ENCODE results near the gene TIMP2. TPM values are rescaled to one million over a fixed set of nuclear protein-coding genes. Genes with fewer than 3 reads are reported as not detected.
A peak's percentile ranks its signal among the peaks of the same experiment; 100 is the strongest.

TIMP2 gene
- total RNA-seq, 4 donors from 2014 or later: 32.2 to 70.7 (median 54.6) TPM

- no peak for DNase-seq
- 78 to 94% methylated on average over 2 to 5 of the region's 5 CpGs for WGBS, 2 donors (ENCODE audit: low coverage in 1 of 2)
- in situ Hi-C loops (cut with MboI; ENCODE audit: low pct_ligation_motif_present in 1 of 4, low pct_unique_long_range_greater_than_20kb in 1 of 4, low sequenced_read_pairs in 3 of 4): no loop called here
- Histone ChIP-seq H3K36me3 (no peaks in the 10 kb centered on the region), H3K4me3 (no peak overlapping the region), H3K27me3 (no peaks in the 10 kb centered on the region), H3K4me1 (peaks cover 0 to 7% (median 0%) of the 10 kb centered on the region in 4 donors), H3K27ac (no peak overlapping the region), H3K9me3 (no peaks in the 10 kb centered on the region)
- TF ChIP-seq, protein P1, sequence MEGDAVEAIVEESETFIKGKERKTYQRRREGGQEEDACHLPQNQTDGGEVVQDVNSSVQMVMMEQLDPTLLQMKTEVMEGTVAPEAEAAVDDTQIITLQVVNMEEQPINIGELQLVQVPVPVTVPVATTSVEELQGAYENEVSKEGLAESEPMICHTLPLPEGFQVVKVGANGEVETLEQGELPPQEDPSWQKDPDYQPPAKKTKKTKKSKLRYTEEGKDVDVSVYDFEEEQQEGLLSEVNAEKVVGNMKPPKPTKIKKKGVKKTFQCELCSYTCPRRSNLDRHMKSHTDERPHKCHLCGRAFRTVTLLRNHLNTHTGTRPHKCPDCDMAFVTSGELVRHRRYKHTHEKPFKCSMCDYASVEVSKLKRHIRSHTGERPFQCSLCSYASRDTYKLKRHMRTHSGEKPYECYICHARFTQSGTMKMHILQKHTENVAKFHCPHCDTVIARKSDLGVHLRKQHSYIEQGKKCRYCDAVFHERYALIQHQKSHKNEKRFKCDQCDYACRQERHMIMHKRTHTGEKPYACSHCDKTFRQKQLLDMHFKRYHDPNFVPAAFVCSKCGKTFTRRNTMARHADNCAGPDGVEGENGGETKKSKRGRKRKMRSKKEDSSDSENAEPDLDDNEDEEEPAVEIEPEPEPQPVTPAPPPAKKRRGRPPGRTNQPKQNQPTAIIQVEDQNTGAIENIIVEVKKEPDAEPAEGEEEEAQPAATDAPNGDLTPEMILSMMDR (IDR thresholded peaks at IDR 0.05): no peak
- TF ChIP-seq POLR2AphosphoS5 (IDR thresholded peaks at IDR 0.05) (no peak), EP300 (IDR thresholded peaks at IDR 0.05; ENCODE audit: low read depth) (no peak), POLR2A (IDR thresholded peaks at IDR 0.05) (no peak)
- intact Hi-C loops (cut with DNase I; ENCODE audit: low total_unique reads): no loop called here
These were observed 76.2 kb downstream of the TIMP2 start for GRCh38 chr17:78849026-78849425.

DNA sequence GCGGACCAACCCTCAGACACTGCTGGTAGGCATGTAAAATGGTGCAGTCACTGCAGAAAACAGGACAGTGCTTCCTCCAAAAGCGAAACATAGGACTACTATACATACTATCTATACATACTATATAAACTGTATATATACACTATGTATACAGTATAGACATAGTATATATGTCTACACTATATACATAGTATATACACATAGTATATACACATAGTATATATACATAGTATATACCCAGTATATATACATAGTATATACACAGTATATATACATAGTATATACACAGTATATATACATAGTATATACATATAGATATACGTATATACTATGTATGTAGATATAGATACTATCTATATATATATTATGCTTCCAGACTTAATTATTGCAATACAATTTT, 78.1 kb downstream of the TIMP2 start:
- 83 to 91% methylated on average over 3 of the region's 3 CpGs for WGBS, 2 donors (ENCODE audit: low coverage in 1 of 2)
- Histone ChIP-seq H3K36me3 (no peaks in the 10 kb centered on the region), H3K9me3 (no peaks in the 10 kb centered on the region), H3K27ac (no peak overlapping the region), H3K4me3 (no peak overlapping the region), H3K27me3 (no peaks in the 10 kb centered on the region), H3K4me1 (peaks cover 0 to 3% (median under 1%) of the 10 kb centered on the region in 4 donors)
- TF ChIP-seq POLR2A (IDR thresholded peaks at IDR 0.05) (no peak), EP300 (IDR thresholded peaks at IDR 0.05; ENCODE audit: low read depth) (no peak)
- in situ Hi-C loops (cut with MboI; ENCODE audit: low pct_ligation_motif_present in 1 of 4, low pct_unique_long_range_greater_than_20kb in 1 of 4, low sequenced_read_pairs in 3 of 4): no loop called here
- no peak for DNase-seq
- intact Hi-C loops (cut with DNase I; ENCODE audit: low total_unique reads): no loop called here

DNA sequence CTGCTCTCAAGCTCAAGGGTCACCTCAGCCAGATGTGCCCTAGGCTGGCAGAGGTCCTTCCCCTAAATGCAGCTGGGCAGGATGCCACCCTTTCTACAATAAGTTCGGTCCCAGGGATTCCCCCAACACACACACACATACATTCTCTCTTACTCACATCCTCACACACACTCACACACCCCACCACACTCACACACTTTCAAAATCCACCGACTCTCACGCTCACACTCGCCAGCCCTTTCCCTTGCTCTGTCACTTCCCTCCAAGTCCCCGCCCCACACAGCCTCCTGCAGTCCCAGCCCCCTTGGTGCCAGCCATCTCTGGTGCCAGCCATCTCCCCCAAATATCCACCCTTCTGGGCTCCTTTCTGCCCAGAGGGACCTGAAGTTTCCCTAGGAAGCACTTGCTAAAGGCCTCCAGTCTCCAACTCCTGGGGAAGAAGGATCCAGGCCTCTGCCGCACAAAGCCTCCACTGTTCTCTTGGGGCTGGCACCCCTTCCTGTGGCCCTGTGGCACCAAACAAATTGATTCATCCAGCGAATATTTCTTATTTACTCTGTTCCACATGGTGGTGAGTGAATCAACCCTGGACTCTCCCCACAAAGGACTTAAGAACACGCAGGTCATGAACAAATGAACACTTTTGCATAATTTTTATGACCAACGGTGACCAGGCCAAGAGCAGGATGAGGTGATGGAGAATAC, 80.7 kb downstream of the TIMP2 start:
- Histone ChIP-seq H3K36me3 (no peaks in the 10 kb centered on the region), H3K4me3 (no peak overlapping the region), H3K27ac (no peak overlapping the region), H3K27me3 (no peaks in the 10 kb centered on the region), H3K4me1 (peaks cover 6 to 13% (median 9%) of the 10 kb centered on the region in 4 donors), H3K9me3 (no peaks in the 10 kb centered on the region)
- no peak for DNase-seq
- TF ChIP-seq POLR2A (IDR thresholded peaks at IDR 0.05) (no peak), EP300 (IDR thresholded peaks at IDR 0.05; ENCODE audit: low read depth) (no peak), POLR2AphosphoS5 (IDR thresholded peaks at IDR 0.05) (no peak)
- TF ChIP-seq, protein P1 (IDR thresholded peaks at IDR 0.05): no peak
- in situ Hi-C loops (cut with MboI; ENCODE audit: low pct_ligation_motif_present in 1 of 4, low pct_unique_long_range_greater_than_20kb in 1 of 4, low sequenced_read_pairs in 3 of 4) (no loop called here), intact Hi-C loops (cut with DNase I; ENCODE audit: low total_unique reads) (no loop called here)
- 69 to 75% methylated on average over 5 to 9 of the region's 9 CpGs for WGBS, 2 donors (ENCODE audit: low coverage in 1 of 2)

- Histone ChIP-seq H3K27me3 (no peaks in the 10 kb centered on the region), H3K4me3 (no peak overlapping the region), H3K4me1 (peaks cover 16 to 24% (median 20%) of the 10 kb centered on the region in 4 donors), H3K36me3 (no peaks in the 10 kb centered on the region), H3K27ac (no peak overlapping the region), H3K9me3 (no peaks in the 10 kb centered on the region)
- in situ Hi-C loops (cut with MboI; ENCODE audit: low pct_ligation_motif_present in 1 of 4, low pct_unique_long_range_greater_than_20kb in 1 of 4, low sequenced_read_pairs in 3 of 4) (no loop called here), intact Hi-C loops (cut with DNase I; ENCODE audit: low total_unique reads) (no loop called here)
- TF ChIP-seq, protein P1 (IDR thresholded peaks at IDR 0.05): peak; percentile 39 to 53 (median 50)
- TF ChIP-seq POLR2A (IDR thresholded peaks at IDR 0.05): no peak
- 67% methylated on average over 10 of the region's 10 CpGs; no CpG with 5 or more reads in 1 of the 2 donors for WGBS, 2 donors (ENCODE audit: low coverage in 1 of 2)
- peak; percentile 44 for DNase-seq
These were observed 82.2 kb downstream of the TIMP2 start for GRCh38 chr17:78842881-78843565.
